Hematopoietic multipotent progenitor cell treated with erythropoietin and hydrocortisone succinate and interleukin-3 and kit ligand, for 8 days (in vitro differentiated cells): ENCODE results near the gene CEP170B.
"Not testable (repeated sequence)": the region's sequence is repeated elsewhere in the genome, so short reads cannot be mapped to it uniquely, and the experiment has no call there.

ENCODE experiments used
- DNase-seq: peaks from one replicate; pipeline ENCODE4 v3.0.0-alpha.2; 2015

CEP170B gene

GRCh38 chr14:104919152-104919992, 54.3 kb downstream of the CEP170B start:
- not testable (repeated sequence) for DNase-seq

- DNase-seq = no peak
These were observed 54.9 kb downstream of the CEP170B start for GRCh38 chr14:104919993-104920315.

- DNase-seq = no peak
These were observed 58.8 kb downstream of the CEP170B start for GRCh38 chr14:104923640-104924420.

DNA sequence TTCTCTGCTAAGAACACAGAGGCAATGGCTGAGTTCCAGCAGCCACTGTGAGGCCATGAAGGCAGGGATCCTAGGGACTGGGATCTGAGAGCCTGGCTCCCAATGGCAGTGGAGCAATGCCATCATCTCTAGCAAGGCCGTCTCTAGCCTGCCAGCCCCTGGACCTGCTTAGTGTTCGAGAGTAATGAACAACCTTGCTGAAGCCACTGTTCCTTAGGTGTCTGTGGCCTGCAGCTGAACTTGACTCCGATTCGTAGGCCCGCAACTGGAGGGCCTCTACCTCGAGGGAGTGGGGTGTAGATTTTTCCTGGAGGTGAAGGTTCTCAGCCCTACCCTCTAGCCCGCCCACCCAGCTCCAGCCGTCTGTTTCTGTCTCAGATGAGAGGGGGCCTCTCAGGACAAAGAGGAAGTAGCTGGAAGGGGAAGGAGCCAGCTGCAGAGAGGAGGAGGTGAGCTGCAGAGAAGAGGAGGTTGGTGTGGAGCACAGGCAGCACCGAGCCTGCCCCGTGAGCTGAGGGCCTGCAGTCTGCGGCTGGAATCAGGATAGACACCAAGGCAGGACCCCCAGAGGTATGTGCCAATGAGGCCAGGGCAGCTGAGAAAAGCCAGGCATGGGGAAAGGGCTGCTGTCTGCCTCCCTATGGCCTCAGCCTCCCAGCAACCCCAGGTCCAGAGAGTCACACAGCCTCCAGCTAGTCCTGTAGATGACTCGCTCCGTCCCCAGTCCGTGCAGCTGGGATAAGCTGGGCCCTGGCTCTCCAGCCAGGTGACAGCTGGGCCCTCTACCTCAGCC, 59.5 kb downstream of the CEP170B start, which contains the start of gene PLD4:
Gene PLD4, plus strand, starts transcription at position 459 of the 793 bp plus-strand sequence. CDS start 2,262 bp downstream, outside the sequence.
- no peak for DNase-seq

DNA sequence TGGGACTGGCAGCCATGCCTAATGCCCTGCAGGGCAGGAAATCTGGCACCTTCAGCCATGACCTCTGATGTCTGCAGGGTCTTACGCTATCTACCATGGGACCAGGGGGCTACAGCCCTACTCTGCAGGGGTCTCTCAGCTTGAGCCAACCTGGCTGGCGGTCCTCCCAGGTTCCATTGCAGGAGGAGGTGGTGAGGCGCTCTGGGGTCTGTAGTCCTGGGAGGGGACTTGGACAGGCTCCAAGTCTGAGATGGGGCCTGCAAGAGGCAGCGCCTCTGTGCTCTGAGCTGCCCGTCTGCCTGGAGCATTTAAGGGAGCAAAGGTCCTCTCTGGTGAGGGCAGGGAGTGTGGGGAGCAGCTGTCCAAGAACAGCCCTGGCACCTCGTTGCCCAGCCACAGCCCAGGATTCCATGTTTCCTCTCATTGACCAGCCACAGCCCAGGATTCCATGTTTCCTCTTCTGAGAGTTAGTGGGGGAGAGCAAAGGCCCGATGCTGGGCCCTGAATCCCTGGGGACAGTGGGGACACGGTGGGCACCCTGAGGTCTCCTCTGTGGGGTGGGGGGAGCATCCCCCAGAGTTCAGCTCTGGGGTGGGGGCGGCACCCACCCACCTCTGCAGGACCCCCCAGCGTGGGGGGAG, 60.3 kb downstream of the CEP170B start:
- DNase-seq = no peak

- no peak for DNase-seq
These were observed 61.0 kb downstream of the CEP170B start for GRCh38 chr14:104925855-104926609.

GRCh38 chr14:104926619-104927431, 61.8 kb downstream of the CEP170B start:
- no peak for DNase-seq

GRCh38 chr14:104927432-104927816, 62.4 kb downstream of the CEP170B start:
- DNase-seq = no peak

DNA sequence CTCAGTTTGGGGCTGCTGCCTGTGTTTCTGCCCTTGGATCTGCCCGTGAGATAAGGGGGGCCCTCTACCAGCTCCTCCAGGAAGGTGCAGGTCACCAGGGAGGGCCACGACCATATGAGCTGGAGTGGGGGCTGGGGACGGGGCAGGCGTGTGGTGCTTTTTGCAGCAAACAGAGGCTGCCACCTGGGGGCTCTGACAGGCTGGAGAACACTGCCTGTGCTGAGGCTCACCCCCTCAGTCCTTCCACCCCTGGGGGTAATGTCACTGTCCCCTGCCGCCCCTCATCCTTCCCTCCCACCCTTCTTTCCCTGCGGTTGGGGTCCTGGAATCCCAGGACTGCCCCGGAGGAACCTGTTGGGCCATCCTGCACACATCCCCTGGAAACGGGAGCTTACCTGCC, 62.8 kb downstream of the CEP170B start:
- DNase-seq = no peak

DNA sequence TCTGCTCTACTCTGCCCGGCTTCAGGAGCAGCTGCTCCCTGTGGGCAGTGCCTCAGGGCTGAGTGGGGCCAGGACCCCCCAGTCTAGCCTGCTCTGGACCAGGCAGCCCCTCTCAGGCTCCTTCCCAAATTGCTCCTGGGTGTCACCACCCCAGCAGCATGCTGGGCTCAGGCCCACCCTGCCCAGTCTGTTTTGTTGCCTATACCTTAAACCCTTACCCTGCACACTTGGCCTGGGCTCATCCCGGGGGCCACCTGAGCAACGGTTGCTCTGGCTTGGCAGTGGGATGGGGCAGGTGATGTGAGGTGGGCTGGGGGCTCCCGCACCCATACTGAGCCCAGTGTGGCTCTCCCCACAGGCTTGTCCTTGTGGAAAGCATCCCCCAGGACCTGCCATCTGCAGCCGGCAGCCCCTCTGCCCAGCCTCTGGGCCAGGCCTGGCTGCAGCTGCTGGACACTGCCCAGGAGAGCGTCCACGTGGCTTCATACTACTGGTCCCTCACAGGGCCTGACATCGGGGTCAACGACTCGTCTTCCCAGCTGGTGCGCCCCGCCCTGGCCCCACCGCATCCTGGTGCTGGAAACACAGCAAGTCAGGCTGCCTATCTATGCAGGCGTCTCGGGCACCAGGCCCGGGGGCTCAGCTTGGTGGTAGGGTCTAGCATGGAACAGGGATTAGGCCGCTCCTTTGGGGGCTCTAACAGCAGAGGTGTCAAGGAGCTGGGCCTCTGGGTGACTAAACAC, 63.5 kb downstream of the CEP170B start:
- no peak for DNase-seq

GRCh38 chr14:104929268-104930230, 64.5 kb downstream of the CEP170B start:
- DNase-seq = no peak

DNA sequence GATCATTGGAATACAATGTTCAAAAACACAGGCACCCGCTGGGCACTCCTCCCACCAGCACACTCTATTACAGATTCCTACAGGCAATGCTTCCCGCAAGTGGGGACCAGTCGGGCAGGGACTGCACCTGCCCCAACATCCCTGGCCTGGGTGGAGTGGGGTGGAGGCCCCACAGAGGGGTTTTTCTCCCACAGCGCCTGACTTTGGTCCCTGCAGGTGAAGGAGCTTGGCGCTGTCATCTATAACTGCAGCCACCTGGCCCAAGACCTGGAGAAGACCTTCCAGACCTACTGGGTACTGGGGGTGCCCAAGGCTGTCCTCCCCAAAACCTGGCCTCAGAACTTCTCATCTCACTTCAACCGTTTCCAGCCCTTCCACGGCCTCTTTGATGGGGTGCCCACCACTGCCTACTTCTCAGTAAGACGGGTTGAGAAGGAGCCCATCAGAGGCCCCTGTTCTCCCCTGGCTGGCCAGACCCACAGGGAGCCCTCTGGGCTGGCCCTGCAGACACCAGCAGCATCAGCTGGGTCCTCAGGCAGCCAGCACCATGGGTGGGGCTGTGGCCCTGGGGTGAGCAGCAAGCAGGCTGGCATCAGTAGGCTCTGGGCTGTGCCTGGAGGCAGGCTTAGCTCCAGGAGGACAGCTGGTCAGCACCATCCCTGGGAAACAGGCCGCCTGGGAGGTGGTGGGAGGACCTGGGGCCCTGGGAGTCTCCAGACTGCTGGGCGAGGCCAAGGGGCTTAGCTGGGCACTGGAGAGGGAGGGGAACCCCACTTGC, 65.6 kb downstream of the CEP170B start:
- DNase-seq = no peak

DNA sequence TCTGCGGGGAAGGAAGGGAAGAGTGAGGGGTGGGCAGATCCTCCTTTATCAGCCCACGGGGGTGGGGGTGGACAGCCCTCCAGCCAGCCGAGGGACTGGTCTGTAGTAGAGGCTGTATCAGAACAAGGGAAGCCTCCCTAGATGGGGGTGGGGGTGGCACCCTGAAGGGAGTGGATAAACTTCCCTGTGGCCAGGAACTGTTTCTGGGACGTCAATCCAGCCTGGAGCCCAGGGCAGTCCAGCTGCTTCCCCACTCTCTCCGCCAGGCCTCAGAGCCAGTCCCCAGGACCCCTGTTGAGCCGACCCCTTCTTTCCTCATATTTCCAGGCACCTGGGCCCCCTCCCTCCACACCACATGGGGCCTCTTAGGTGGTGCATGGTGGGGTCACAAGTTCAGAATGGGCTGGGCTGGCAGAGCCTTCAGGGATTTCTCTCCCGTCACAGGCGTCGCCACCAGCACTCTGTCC, 66.3 kb downstream of the CEP170B start:
- DNase-seq = no peak

GRCh38 chr14:104931771-104932675, 67.0 kb downstream of the CEP170B start:
- DNase-seq = no peak

DNA sequence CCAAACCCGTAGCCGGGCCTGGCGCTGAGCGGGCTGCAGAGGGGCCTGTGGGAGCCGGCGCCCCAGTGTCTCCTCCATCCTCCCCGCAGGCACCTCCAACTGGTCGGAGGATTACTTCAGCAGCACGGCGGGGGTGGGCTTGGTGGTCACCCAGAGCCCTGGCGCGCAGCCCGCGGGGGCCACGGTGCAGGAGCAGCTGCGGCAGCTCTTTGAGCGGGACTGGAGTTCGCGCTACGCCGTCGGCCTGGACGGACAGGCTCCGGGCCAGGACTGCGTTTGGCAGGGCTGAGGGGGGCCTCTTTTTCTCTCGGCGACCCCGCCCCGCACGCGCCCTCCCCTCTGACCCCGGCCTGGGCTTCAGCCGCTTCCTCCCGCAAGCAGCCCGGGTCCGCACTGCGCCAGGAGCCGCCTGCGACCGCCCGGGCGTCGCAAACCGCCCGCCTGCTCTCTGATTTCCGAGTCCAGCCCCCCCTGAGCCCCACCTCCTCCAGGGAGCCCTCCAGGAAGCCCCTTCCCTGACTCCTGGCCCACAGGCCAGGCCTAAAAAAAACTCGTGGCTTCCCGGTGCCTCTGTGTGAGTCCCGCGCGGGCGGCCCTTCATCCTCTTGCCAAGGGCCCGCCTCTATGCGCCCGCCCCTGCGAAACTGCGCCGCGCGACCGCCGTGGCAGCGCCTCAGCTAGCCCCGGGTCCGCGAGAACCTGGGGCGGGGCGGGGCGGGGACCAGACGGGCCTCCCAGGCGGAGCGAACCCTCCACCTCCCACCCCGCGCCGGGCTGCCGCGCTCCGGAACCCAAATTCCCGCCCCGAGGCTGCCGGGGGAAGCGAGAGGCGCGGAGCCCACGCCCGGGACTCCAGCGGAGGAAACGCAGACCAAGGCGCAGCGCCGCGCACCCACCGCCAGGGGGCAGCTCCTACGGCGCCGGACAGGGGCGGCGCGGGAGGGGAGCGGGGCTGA, 67.9 kb downstream of the CEP170B start:
- peak; percentile 56 for DNase-seq
